ENCODE measurements around the gene IRF6. TPM values are rescaled to one million over a fixed set of nuclear protein-coding genes. Genes with fewer than 3 reads are reported as not detected.

The IRF6 gene
- total RNA-seq, 1 donor from 2014 or later = 40.0 TPM

DNA sequence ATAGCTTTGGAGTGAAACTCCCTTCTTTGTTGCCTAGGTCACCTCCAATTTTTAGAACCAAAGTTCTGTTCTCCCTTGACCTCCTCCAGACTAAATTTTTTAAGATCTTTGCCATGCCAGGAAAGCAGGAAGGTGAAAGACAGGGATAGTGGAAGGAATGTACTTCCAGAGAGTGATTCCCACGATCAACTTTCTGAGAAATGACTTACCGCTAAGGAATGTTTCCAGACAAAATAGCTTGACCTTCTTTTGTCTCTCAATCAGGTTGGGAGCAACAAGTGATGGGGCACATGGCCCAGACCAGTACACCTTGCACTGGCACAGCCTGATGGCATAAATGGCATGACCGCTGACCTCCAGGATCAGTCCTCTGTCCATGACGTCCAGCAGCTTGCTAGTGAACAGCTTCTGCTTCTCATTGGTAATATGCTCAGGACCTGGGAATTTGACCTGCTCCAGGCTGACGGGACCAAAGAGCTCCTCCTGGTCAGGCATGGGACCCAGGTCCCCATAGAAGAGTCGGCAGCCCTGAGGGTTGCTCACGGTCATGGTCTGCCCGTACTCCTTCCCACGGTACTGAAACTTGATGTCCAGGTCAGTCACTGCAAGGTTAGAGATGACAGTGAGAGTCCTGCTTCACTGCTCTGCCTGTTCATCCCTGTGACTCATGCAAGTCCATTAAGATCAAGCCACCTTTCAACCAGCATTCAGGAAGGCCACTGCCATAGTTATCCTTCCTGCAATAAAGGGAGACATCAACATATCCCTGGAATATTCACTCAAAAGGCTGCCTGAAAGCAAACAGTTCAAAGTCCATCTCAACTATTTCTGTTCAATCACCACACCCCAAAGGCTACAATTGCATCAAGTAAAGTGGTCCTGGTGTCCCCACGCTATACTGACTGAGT lies 15.4 kb downstream of the IRF6 start:
- no peak for DNase-seq (ENCODE audit: low spot score)

DNA sequence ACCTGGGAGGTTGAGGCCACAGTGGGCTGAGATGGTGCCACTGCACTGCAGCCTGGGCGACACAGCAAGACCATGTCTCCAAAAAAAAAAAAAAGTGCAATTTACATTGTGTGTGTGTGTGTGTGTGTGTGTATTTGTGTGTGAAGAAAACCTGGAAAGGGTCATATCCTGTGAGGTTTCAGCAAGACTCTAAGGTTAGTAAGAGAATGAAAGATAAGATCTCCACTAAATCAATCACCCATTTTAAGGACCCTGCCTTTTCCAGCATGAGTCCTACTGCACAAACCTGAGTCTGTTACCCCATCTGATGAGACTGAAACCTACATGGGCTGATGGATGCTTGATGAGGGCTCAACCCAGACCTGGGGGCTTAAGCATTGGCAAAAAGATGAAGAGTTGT lies 16.7 kb downstream of the IRF6 start:
- DNase-seq (ENCODE audit: low spot score) = no peak

DNA sequence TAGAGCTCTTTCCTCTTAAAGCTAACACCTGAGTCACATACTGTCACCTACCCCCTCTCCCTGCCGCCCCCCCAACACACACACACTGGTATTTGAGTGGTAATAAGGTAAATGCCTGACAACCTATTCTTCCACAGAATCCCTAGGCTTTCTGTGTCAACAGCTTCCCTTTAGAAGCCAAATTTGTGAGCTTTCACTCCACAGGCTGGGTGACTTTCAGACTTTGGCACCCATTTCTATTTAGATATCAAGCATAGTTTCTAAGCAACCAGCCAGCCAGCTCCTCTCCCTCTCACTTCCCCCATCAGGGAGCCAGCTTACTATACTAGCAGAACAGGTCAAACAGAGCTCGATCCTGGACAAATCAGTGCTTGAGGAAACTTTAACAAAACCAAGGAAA lies 18.4 kb downstream of the IRF6 start:
- peak; percentile 50 for DNase-seq (ENCODE audit: low spot score)

DNA sequence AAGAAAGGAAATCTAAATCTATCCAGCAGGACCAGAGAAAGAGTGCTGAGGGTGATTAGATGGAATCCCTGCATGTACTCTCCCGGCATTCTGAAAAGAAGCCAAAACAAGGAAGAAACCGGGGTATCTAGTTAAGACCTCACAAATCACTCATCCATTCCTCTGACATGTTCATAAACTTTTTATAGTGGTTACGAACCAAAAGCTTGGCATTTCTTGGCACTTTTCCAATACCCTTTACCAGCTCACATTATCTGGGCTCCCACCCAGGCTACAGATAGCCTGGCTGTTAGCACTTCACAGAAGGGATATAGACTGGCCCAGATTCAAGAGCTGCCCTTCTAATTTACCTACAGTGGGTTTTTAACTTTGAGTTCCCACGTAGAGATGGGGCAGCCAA lies 19.8 kb downstream of the IRF6 start:
- no peak for DNase-seq (ENCODE audit: low spot score)

DNA sequence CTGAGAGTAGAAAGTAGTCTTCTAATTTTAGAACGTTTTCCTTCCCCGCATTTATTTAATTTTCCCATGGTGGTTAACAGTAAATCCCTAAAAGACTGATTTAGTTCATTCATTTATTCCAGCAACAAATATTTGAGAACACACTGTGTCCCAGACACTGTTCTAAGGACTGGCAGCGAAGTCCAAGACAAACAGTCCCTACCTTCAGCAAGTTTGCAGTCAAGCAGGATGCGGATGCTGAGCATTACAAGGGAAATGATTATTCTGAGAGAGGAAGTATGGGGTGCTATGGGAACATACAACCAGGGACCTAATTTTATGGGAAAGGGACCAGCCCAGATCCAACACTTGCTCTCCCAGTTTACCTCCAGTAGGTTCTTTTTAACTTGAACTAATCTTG lies 20.4 kb downstream of the IRF6 start:
- DNase-seq (ENCODE audit: low spot score) = no peak

DNA sequence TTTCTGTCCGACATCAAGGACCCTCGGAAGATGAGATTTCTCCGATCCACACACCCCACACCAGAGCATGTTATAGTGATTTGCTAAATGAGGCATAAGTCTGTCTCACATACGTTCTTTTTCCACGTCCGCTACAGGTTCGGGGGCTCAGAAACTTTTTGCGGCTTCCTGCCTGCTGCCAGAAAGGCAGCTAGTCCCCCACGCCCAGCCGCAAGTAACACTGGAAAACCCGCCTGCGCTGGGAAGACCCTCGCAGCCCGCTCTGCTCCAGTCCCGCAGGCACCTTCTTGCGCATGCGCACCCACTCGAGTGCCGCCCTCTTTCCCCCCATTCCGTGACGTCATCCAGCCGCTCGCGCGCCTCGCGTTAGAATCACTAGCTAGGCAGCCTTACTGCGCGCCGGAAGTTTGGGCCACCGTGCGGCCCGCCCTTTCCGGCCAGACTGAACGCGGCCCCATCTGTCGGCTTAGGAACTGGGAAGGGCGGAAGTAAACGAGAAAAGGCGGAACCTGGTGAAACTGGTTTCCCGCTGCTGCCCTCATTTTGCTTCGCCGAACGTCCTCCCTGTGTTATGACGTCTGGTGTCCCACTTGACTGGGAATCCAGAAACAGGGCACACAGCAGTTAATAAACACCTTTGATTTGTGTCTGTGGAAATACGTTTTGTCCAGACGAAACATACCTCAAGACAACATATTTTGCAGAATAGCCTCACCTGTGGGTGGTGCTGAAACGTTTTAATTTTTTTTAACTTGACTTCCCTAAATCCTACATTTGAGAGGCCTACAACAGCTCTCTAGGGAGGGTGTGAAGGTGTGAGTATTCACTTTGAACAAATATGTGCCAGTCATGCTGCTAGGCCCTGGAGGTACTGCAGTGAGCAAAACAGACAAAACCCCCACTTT lies 21.4 kb downstream of the IRF6 start, which contains the start of gene C1orf74:
Gene C1orf74 (minus strand): TSS at position 295 of the 905 bp plus-strand sequence. CDS start 925 bp downstream, outside the sequence.
- peak; percentile 99 for DNase-seq (ENCODE audit: low spot score)

DNA sequence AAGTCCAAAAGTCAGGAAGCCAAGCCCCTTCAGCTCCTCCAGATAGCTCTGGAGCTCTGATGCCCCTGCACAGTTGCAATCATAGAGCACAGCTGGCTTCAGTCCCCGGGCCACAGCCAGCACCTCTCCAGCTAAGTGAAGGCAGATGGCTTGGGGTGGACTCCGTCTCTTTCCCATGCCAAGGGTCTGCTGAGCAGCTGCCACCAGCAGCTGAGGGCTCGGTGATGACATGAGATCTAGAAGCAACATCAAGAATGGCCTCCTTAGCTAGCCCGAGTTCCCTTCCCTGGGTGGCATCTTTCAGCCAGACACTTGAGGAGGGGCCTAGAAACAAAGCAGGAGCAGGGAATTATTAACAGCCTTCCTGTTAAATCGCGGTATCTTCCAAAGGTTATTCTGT lies 22.6 kb downstream of the IRF6 start:
- no peak for DNase-seq (ENCODE audit: low spot score)

DNA sequence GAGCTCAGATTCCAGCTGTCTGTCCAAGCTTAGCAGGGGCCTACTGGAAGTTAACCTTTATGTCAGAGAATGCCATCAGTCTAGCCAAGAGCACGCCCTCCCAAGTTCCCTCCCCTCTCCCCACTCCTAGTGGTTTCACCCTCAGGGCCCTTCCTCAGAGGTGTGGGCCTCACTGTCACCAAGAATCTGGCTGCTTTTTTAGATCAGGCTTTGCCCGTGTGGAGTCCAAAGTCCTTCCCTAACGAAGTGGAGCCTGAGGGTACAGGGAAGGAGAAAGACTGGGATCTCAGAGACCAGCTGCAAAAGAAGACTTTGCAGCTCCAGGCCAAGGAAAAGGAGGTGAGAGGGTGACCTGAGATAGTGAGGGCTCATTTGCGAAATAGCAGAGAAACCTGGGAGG lies 25.7 kb downstream of the IRF6 start:
- DNase-seq (ENCODE audit: low spot score) = no peak

DNA sequence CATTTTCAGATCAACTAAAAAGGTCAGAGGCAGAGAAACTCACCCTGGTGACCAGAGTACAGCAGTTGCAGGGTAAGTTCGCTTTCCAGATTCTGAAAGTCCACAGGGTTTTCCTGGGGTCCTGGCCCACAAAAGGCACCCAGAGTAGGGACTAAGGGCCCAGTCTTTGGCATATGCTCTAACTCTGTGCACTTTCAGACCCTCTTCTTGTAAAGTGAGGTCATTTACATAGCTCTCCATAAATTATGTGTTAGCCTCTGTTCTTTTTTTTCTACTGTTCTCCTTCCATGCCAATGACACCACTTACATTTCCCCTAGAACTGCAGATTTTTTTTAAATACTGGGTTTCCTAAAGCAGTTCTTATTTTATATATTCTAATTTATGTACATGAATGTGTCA lies 27.8 kb downstream of the IRF6 start:
- no peak for DNase-seq (ENCODE audit: low spot score)

DNA sequence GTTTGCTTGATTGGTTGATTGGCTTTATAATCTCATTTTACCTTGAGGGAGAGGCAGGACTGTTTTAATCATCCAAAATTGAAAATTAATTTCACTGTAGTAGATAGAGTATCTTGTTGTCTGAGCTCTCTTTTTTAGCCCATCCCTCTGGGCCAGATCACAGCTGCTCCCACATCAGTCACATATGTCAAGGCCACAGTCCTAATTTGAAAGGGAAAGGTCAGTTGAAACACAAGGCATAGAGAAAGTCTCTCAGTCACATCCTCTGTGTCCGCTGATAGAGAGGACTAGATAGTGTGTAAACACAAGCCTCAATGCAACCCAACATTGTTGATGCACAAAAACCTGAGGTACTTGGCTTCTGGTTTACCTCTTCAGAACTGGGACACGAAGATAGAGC lies 28.4 kb downstream of the IRF6 start:
- DNase-seq (ENCODE audit: low spot score) = no peak

DNA sequence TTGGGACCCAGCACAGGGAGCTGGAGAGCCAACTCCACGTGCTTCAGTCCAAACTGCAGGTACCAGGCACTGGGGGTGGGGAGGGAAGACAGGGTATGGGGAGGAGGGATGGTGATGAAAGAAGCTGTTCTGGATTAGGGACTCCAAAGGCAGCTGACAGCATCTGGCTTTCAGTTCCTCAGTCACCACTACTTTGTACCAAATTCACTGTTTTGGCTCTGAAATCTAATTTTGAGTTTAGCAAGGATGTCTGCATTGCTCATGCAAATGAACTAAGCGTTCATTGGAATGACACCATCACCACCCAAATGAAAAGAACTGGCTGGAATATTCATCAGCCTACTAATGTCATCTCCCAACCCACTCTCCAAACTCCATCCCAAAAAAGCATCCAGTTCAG lies 30.3 kb downstream of the IRF6 start:
- no peak for DNase-seq (ENCODE audit: low spot score)

DNA sequence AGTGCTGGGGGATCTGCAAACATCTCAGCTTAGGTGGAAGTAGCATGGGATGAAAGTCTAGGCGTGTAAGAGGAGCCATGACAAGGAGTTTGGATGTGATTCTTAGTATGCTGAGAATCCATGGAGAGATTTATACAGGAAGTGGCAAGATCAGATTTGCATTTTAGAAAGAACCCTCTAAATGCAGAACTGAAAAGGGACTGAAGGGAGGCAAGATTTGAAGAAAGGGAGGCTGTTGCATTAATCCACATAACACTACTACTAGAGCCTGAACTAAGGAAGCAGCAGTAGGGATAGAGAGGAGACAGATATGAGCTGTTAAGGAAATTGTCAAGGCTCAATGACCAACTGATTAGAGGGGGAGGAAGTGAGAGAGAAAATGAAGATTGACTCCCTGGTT lies 31.4 kb downstream of the IRF6 start:
- no peak for DNase-seq (ENCODE audit: low spot score)

DNA sequence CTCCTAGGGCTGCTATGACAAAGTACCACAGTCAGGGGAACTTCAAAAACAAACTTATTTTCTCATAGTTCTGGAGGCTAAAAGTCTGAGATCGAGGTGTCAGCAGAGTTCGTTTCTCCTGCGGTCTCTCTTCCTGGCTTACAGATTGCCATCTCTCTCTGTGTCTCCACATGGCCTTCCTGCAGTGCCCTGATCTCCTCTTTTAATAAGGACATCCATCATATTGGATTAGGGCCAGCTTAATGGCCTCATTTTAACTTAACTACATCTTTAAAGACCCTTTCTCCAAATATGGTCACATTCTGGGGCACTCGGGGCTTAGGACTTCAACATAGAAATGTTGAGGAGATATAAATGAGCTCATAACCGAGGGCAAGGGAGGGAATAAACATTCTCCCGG lies 33.8 kb downstream of the IRF6 start:
- DNase-seq (ENCODE audit: low spot score) = peak; percentile 85

DNA sequence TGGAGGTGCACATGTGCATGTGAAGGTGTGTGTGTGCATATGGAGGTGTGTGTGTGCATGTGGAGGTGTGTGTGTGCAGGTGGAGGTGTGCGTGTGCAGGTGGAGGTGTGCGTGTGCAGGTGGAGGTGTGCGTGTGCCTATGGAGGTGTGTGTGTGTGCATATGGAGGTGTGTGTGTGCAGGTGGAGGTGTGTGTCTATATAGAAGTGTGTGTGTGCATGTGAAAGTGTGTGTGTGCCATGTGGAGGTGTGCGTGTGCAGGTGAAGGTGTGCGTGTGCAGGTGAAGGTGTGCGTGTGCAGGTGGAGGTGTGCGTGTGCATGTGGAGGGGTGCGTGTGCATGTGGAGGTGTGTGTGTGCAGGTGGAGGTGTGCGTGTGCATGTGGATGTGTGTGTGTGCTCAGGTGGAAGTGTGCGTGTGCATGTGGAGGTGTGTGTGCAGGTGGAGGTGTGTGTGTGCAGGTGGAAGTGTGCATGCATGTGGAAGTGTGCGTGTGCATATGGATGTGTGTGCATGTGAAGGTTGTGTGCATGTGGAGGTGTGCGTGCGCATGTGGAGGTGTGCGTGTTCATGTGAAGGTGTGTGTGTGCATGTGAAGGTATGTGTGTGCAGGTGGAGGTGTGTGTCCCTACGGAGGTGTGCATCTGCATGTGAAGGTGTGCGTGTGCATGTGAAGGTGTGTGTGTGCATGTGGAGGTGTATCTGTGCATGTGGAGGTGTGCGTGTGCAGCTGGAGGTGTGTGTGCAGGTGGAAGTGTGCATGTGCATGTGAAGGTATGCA lies 35.1 kb downstream of the IRF6 start:
- DNase-seq (ENCODE audit: low spot score) = no peak

DNA sequence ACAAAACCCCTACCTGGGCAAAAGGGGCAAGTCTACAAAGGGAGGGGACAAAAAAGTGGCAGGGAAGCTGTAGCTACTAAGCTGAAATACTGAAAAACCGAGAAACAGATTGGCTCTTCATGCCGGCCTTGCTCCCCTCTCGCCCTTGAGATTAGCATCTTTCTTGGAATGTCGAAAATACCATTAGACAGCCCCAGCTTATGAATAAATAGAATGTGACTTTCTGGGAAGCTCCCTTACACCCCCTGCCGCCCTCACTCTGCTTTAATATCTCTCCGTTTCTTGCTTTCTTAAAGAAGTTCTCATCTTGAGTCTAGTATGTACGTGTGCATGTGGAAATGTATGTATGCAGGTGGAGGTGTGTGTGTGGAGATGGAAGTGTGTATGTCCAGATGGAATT lies 36.0 kb downstream of the IRF6 start:
- DNase-seq (ENCODE audit: low spot score) = peak; percentile 62

DNA sequence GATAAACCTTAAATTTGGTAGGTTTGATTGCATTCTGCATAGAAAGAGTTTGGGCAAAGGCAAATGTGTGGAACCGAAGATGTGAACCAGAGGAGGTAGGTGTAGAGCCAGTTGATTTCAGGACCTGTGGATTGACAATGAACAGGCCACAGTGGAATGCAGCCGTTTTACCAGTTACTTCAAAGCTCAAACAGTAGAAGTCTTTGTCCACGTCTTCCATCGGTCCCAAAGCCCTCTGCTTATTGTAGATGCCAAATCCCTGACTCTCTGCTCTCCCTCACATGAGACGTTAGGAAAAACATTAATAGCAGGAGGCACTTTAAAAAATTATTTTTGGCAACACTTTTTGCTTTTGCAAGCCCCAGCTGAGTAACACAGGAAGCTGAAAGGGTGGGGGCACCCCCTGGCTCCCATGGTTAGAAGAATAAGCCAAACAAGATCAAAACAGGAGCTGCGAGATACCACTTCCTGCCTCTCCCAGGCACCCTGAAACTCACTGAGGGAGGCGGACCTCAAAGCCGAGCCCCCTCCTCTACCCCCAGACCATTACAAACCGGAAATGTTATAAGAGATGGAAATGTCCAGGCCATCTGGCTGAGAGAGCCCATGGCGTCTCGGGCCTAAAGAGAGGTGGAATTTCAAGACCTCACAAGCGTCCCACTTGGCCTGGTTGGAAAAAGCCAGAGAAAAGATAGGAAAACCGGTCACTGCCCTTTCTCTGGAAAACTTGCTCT lies 36.6 kb downstream of the IRF6 start:
- peak; percentile 92 for DNase-seq (ENCODE audit: low spot score)

DNA sequence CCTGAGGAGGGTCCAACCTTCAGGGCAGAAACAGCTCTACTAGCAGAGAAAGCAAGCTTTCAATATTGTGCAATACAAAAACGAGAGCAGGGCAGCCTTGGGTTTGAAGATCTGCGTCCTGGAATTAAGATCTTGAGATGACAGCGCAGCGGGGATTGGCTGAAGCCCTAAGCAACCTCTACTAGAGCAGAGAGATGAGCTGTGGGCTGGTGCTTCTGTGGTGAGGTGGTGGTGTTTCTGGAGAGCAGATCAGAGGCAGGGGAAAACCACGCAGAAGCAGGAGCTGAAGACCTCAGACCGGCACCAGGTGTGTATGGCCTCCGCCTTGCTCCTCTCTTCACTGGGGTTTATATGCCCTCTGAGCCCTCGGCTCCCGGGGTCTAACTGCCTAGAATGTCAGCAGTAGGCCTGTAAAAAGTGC lies 37.6 kb downstream of the IRF6 start:
- peak; percentile 24 for DNase-seq (ENCODE audit: low spot score)

DNA sequence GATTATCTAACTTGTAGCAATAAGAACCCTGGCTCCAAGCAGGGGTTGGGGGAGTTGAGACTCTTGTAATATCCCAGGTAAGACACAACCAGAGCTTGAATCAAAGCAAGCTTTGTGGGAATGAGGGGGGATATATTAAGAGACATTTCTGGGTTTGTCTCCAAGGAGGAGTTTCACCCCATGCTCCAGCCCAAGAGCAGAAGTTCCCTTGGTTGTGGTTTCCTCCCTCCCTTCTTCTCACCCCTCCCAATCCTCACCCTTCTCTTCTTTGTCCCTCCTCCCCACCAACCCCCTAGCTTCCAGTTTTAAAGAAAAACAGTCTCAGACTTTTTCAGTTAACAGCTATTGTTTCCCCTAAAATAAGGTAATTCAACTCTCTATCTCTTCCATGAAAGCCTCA lies 38.2 kb downstream of the IRF6 start:
- DNase-seq (ENCODE audit: low spot score) = no peak

DNA sequence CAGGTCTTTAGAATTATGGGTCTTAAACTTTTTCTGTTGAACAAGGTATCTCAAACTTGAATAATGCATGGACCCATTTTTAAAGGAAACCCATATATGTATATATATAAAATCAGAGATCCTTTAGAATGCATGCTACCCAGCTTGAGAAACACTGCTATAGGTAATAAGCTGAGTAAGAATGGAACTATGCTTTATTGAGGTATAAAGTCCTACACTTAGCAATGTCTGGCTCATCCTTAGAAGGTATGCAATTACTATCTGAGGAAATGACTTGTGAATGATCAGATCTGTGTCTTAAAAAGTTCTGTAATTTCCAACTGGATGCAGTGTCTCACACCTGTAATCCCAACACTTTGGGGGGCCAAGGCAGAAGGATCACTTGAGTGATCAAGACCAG lies 38.8 kb downstream of the IRF6 start:
- DNase-seq (ENCODE audit: low spot score) = no peak

DNA sequence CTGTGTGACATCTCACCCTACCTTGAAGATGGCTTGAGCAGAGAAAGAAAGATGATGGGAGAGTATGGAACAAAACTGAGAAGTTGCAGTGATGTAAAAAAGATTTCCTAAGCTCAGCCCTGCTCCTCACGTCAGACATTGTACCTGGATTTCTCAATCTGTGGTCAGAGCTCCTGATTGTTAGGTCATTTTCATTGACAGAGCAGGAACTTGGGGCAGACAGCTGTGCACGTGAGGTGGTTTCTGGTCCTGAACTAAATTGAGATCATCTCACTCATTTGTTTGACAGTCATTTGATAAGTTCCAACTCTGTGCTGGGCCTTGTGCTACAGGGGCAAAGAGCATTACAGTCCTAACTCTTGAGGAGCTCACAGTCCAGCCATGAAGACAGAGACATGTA lies 39.9 kb downstream of the IRF6 start:
- no peak for DNase-seq (ENCODE audit: low spot score)

DNA sequence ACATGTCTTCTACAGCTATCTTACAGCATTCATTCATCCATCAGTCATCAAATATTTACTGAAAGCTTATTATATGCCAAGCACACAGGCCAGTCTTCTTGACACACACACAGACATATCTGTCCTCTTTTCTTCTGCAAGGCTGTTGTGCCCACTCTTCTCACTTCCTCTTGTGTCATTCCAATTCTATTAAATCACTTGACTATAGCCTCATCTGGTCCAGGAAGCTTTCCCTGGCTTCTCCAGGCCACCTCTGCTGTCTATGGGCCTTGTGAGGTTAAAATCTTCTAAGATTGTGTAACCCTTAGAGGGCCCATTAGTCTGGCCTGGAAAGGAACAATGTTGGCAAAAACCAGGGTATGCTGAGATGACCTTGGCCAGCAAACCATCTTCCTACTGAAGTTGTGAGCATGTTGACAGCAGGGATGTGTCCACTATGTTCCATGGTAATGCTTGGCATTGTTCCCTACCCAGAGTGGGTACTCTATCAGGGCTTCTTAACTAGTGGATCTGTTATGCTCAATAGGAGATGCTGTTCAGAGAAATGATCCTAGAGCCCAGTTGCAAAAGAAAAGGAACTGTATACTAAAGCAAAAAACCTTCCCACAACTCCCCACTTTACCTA lies 44.8 kb downstream of the IRF6 start:
- no peak for DNase-seq (ENCODE audit: low spot score)

All from umbilical cord (tissue), 2 donors.